ENCODE results near the gene NMNAT2. TPM values are rescaled to one million over a fixed set of nuclear protein-coding genes. Genes with fewer than 3 reads are reported as not detected.

The NMNAT2 gene
- 0.11 TPM in 1 of 2 replicates, not detected in the other for total RNA-seq

GRCh38 chr1:183417772-183418491, at the start of gene NMNAT2:
Gene NMNAT2 (minus strand): TSS chr1:183418380. CDS start chr1:183418267, 113 bp downstream.

Other genes starting within 250 kb of the NMNAT2 start
- 1.4 and 4.8 TPM in 2 replicates for gene LAMC2, start 232.1 kb downstream of the NMNAT2 start, total RNA-seq
- gene SMG7, start 54.1 kb upstream of the NMNAT2 start, total RNA-seq, result 23.9 and 46.3 TPM in 2 replicates
- 1.2 and 5.3 TPM in 2 replicates for gene NCF2, start 172.1 kb upstream of the NMNAT2 start, total RNA-seq
- gene ARPC5, start 217.4 kb upstream of the NMNAT2 start, total RNA-seq, result 234 and 271 TPM in 2 replicates
- not detected in 2 replicates for gene APOBEC4, start 234.9 kb upstream of the NMNAT2 start, total RNA-seq